Mononuclear cell (primary cell): ENCODE results near the gene TGM5. TPM values are rescaled to one million over a fixed set of nuclear protein-coding genes. Genes with fewer than 3 reads are reported as not detected.
"Not testable (repeated sequence)": the region's sequence is repeated elsewhere in the genome, so short reads cannot be mapped to it uniquely, and the experiment has no call there.

Experiments used
- H3K27me3 ChIP-seq: 2 replicates; pipeline ENCODE4 v1.6.0; 2011; ENCODE audit warnings: low read length, control low read depth; ENCODE audit not compliant: insufficient read depth
- H3K4me1 ChIP-seq: 2 replicates; pipeline ENCODE4 v1.5.1; 2011; ENCODE audit warnings: mild to moderate bottlenecking, low read length, control low read depth; ENCODE audit not compliant: insufficient read depth
- H3K4me3 ChIP-seq: 2 replicates; pipeline ENCODE4 v1.5.1; 2011; ENCODE audit warnings: mild to moderate bottlenecking, low read length, moderate library complexity
- H3K9me3 ChIP-seq: 2 replicates; pipeline ENCODE4 v1.5.1; 2011; ENCODE audit warnings: low read depth, mild to moderate bottlenecking, control low read depth, low read length
- total RNA-seq: library from RNA; depleted of rRNA; stranded (reverse); fragments of >200 nt; gene quantifications from one replicate; pipeline ENCODE4 v1.2.3, GENCODE V29; 2012

The TGM5 gene
- total RNA-seq, 1 donor: not detected

DNA sequence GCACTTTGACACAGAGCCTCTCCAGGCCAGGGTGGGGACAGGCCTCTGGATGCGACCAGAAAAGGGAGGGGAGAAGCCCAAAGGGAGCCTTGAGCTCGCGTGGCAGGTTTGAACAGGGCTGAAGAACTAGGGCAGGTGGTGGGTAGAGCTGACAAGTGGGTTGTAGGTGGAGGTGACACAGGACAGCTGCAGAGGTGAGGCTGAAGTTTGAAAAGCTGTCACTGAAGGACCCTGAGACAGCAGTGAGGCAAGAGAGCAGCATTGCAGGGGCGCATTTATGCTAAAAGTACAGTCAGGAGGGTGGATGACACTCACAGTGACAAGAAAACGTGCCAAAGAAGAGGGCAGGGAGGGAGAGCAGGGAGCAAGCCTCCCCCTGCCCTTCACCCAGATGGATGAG lies 24.1 kb downstream of the TGM5 start:
- Histone ChIP-seq H3K9me3 (no peaks in the 10 kb centered on the region), H3K4me3 (no peak overlapping the region), H3K27me3 (peaks cover 4% of the 10 kb centered on the region), H3K4me1 (peaks cover 16% of the 10 kb centered on the region)

GRCh38 chr15:43241100-43241499 lies 25.6 kb downstream of the TGM5 start:
- Histone ChIP-seq H3K9me3 (no peaks in the 10 kb centered on the region), H3K4me1 (peaks cover 16% of the 10 kb centered on the region), H3K27me3 (peaks cover 4% of the 10 kb centered on the region), H3K4me3 (no peak overlapping the region)

- H3K4me1 ChIP-seq: peaks cover 16% of the 10 kb centered on the region
- H3K9me3 ChIP-seq: no peaks in the 10 kb centered on the region
- H3K27me3 ChIP-seq: peaks cover 4% of the 10 kb centered on the region
- no peak overlapping the region for H3K4me3 ChIP-seq
Measured at GRCh38 chr15:43239732-43240491, 26.8 kb downstream of the TGM5 start.

DNA sequence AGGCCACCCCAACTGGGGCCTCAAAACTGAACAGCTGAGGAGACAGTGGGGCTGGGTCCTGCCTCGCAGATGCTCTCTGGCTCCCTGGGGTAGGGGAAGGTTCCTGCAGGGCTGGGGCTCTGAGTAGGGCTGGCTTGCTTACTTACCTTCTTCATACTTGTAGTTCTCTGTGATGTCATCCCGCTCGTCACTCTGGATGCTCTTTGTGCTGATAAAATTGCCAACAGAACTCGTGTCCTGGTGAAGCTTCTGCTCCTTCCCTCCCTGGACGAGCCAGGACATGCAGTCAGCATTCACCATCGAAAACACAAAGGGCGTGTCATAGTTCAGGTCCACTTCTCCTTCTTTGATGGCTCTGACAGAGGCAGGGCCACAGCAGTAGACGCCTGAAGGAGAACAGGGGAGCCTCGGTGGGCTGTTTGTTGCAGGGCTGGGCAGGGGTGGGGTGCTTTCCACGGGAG lies 28.0 kb downstream of the TGM5 start:
- H3K4me1 ChIP-seq: peaks cover 16% of the 10 kb centered on the region
- H3K9me3 ChIP-seq: no peaks in the 10 kb centered on the region
- H3K27me3 ChIP-seq: peaks cover 4% of the 10 kb centered on the region
- H3K4me3 ChIP-seq: no peak overlapping the region

DNA sequence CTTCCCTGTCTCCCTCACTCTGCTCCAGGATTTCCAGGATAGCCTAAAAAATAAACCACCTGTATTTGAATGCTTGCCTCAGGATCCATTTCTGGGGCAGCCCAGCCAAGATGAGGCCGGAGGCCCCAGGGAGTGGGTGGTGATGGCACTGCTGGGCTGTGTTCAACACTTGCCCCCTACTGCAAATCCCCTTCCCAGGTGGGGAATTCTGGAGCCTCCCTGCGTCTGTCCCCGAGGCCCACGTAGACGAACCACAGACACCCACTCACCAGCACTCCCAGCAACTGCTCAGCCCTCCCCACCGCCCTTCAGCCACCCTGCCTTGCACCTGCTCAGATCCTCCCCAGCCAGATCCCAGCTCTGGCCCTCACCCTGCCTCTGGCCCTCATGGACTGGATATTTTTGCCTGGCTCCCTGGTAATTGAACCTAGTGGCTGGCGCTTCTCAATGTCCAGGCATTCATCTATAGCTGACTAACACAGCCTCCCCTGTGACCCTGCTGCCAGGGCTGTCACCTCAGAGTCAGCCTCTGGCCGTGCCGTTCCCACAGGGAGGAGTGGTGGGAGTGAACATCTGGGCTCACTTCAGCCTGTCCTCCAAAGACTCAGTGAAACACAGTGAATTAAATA lies 28.8 kb downstream of the TGM5 start:
- H3K27me3 ChIP-seq: peaks cover 4% of the 10 kb centered on the region
- H3K4me1 ChIP-seq: peaks cover 16% of the 10 kb centered on the region
- H3K4me3 ChIP-seq: no peak overlapping the region
- no peaks in the 10 kb centered on the region for H3K9me3 ChIP-seq

- no peaks in the 10 kb centered on the region for H3K27me3 ChIP-seq
- no peaks in the 10 kb centered on the region for H3K9me3 ChIP-seq
- peaks cover 16% of the 10 kb centered on the region for H3K4me1 ChIP-seq
- H3K4me3 ChIP-seq: no peak overlapping the region
Measured at GRCh38 chr15:43235536-43235935, 31.2 kb downstream of the TGM5 start.

DNA sequence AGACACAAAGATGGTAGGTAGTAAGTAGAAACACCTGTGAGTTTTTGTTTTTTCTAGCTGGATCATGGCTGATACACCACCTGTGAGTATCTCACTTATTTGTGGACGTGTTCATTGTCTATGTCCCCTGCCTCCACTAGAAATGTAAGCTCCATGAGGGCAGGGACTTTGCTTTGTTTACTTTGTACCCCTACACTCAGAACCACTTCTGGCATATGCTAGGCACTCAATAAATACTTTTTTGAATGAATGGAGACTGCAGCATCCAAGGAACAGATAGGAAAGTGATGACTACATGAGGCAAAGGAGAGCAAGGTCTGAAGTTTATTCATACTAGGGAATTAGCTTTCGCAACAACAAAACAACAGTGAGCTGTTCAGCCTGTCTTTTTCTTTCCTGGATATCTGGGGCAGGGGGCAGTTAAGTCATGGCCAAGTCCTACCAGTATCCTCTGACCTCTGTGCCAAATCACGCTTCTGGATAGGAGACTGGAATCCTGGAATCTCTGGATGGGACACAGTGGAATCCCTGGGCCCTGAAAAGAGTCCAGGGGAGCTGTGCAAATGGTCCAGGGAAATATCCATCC lies 34.3 kb downstream of the TGM5 start:
- H3K27me3 ChIP-seq: no peaks in the 10 kb centered on the region
- H3K9me3 ChIP-seq: no peaks in the 10 kb centered on the region
- no peaks in the 10 kb centered on the region for H3K4me1 ChIP-seq
- no peak overlapping the region for H3K4me3 ChIP-seq

GRCh38 chr15:43230640-43231115 lies 36.0 kb downstream of the TGM5 start:
- no peak overlapping the region for H3K4me3 ChIP-seq
- no peaks in the 10 kb centered on the region for H3K27me3 ChIP-seq
- no peaks in the 10 kb centered on the region for H3K4me1 ChIP-seq
- no peaks in the 10 kb centered on the region for H3K9me3 ChIP-seq

- Histone ChIP-seq H3K27me3 (no peaks in the 10 kb centered on the region), H3K9me3 (no peaks in the 10 kb centered on the region), H3K4me1 (no peaks in the 10 kb centered on the region), H3K4me3 (no peak overlapping the region)
Measured at GRCh38 chr15:43229977-43230376, 36.8 kb downstream of the TGM5 start.

GRCh38 chr15:43226436-43227305 lies 40.1 kb downstream of the TGM5 start:
- Histone ChIP-seq H3K9me3 (no peaks in the 10 kb centered on the region), H3K4me1 (no peaks in the 10 kb centered on the region), H3K4me3 (no peak overlapping the region), H3K27me3 (no peaks in the 10 kb centered on the region)

- H3K9me3 ChIP-seq, H3K4me1 ChIP-seq, H3K27me3 ChIP-seq, H3K4me3 ChIP-seq: not testable (repeated sequence)
Measured at GRCh38 chr15:43225950-43226255, 40.8 kb downstream of the TGM5 start.

- no peak overlapping the region for H3K4me3 ChIP-seq
- no peaks in the 10 kb centered on the region for H3K4me1 ChIP-seq
- H3K9me3 ChIP-seq: no peaks in the 10 kb centered on the region
- no peaks in the 10 kb centered on the region for H3K27me3 ChIP-seq
Measured at GRCh38 chr15:43225201-43225949, 41.4 kb downstream of the TGM5 start.

GRCh38 chr15:43221422-43221821 lies 45.3 kb downstream of the TGM5 start:
- H3K4me1 ChIP-seq: no peaks in the 10 kb centered on the region
- H3K4me3 ChIP-seq: no peak overlapping the region
- no peaks in the 10 kb centered on the region for H3K9me3 ChIP-seq
- no peaks in the 10 kb centered on the region for H3K27me3 ChIP-seq

GRCh38 chr15:43220991-43221403 lies 45.7 kb downstream of the TGM5 start, which contains the start of gene EPB42:
EPB42 (minus strand) TSS chr15:43221018; CDS start chr15:43220825, 193 bp downstream.
- Histone ChIP-seq H3K4me3 (no peak within 1 kb of the TSS), H3K9me3 (no peaks in the 10 kb centered on the region), H3K27me3 (no peaks in the 10 kb centered on the region), H3K4me1 (no peaks in the 10 kb centered on the region)
